HFF-Myc (cell line): ENCODE results near the gene TMEM61.

Experiments used
- DNase-seq: peaks from one replicate; pipeline ENCODE4 v3.0.0-alpha.2; 2011; ENCODE audit warnings: low read depth; ENCODE audit errors: extremely low read depth
- H3K4me3 ChIP-seq: replicated peaks from 2 replicates; pipeline ENCODE4 v1.5.1; 2011; ENCODE audit warnings: low read depth, mild to moderate bottlenecking, control low read depth, low read length
- TF ChIP-seq, protein P1 (sequence below): IDR thresholded peaks from 2 replicates; pipeline ENCODE4 v1.5.1; 2012; ENCODE audit warnings: mild to moderate bottlenecking, low read depth, low read length, control low read depth; ENCODE audit errors: missing control alignments

TMEM61 gene

DNA sequence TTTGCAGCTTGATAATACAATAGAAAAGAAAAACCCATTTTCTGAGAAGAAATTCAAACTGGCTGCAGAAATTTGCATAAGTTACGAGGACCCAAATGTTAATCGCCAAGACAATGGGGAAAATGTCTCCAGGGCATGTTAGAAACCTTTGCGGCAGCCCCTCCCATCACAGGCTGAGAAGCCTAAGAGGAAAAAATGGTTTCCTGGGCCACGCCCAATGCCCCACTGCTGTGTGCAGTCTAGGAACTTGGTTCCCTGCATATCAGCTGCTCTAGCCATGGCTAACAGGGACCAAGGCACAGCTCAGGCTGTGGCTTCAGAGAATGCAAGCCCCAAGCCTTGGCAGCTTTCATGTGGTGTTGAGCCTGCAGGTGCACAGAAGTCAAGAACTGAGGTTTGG lies 37.5 kb upstream of the TMEM61 start:
- no peak for DNase-seq
- TF ChIP-seq, protein P1, sequence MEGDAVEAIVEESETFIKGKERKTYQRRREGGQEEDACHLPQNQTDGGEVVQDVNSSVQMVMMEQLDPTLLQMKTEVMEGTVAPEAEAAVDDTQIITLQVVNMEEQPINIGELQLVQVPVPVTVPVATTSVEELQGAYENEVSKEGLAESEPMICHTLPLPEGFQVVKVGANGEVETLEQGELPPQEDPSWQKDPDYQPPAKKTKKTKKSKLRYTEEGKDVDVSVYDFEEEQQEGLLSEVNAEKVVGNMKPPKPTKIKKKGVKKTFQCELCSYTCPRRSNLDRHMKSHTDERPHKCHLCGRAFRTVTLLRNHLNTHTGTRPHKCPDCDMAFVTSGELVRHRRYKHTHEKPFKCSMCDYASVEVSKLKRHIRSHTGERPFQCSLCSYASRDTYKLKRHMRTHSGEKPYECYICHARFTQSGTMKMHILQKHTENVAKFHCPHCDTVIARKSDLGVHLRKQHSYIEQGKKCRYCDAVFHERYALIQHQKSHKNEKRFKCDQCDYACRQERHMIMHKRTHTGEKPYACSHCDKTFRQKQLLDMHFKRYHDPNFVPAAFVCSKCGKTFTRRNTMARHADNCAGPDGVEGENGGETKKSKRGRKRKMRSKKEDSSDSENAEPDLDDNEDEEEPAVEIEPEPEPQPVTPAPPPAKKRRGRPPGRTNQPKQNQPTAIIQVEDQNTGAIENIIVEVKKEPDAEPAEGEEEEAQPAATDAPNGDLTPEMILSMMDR, result no peak
- no peak overlapping the region for H3K4me3 ChIP-seq

DNA sequence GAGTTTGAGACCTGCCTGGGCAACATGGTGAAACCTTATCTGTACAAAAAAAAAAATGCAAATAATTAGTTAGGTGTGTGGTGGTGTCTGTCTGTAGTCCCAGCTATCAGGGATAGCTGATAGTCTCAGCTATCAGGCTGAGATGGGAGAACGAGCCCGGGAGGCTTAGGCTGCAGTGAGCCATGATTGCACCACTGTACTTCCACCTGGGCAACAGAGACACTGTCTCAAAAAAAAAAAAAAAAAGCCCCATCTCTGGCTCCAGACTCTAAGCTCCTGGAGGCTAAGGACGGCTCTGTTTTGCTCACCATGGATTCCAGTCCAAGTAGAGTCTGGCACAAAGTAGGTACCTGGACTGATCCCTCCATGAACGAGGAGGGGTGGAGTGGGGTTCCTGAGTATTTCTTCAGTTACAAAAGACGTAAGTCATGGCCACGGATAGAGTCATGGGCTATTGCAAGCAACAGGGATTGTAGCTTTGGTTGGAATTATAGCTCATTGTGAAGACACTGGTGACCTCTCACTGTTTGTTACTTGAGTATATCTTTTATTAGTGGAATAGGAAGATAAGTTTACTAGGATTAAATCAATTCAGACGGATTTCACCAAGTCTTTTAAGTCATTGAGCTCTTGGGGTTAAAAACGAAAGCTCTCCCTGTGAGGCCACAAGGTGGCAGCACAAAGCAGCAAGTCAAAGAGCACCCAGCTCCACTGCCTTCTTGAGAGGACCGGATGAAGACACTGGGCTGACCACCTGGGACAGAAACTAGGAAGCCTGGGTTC lies 35.6 kb upstream of the TMEM61 start:
- TF ChIP-seq, protein P1, result peak; percentile 84
- DNase-seq, result peak; percentile 45
- H3K4me3 ChIP-seq, result no peak overlapping the region

DNA sequence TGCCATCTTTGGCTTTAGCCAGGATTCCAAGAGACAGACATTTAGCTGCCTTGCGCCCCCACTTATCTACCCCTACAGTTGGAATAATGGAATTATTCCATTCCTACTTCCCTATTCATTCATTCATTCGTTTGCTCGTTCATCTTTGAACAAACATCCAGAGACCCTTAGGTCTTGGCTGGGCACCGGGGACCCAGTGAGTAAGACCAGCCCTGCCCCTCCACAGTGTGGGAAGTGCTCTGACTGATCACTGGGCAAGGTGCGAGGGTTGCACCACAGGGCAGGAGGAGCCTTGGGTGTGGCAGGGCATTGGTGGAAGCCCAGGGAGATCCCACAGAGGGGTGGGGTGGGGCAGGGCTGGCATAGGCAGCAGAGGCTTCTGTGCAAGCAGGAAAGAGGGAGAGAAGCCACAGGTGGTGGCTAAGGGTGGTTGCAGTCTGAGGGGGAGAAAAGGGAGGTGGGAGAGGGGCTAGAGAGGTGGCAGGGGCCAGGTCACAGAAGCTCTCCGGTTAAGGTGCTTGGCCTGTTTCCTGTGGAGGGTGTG lies 35.0 kb upstream of the TMEM61 start:
- TF ChIP-seq, protein P1, result no peak
- no peak for DNase-seq
- no peak overlapping the region for H3K4me3 ChIP-seq

DNA sequence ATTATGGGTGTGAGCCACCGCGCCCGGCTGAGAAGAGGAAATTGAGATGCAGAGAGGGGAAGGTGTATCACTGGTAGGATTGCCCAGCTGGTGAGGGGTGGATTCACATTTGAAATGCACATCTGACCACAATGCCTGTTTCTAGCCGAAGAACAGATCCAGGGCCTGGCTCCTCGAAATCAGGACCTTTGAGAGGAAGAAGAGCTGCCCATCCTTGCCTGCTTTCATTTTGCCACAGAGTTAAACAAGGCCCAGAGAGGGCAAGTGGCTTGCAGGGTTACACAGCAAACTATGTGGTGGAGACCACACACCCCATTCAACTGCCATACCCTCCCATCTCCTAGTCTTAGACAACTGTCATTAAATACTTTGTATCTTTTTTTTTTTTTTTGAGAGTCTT lies 32.9 kb upstream of the TMEM61 start:
- TF ChIP-seq, protein P1, result no peak
- DNase-seq, result no peak
- H3K4me3 ChIP-seq, result no peak overlapping the region

DNA sequence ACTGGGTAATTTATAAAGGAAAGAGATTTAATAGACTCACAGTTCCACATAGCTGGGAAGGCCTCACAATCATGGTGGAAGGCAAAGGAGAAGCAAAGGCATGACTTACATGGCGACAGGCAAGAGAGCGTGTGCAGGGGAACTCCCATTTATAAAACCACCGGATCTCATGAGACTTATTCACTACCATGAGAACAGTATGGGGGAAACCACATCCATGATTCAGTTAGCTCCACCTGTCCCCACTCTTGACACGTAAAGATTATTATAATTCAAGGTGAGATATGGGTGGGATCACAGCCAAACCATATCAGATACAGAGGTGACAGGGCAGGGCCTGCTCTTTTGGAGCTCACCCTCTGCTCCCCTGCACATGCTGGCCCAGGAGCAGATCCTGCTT lies 31.4 kb upstream of the TMEM61 start:
- no peak for DNase-seq
- TF ChIP-seq, protein P1, result no peak
- no peak overlapping the region for H3K4me3 ChIP-seq

DNA sequence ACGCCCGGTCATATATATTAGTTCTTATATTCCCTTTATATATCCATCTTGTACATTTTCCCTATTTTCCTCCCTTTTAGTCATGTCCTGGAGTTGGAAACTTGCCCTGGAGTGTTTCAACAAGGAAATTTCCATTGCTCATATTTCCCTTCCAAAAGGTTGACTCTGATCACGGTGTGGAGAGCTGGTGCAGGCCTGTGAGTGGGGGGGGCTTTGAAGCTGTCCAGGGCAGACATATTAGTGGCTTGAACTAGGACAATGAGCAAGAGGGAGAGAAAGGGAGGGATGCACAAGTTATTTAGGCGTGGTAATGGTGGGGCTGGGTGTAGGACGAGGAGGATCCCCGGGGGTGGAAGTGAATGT lies 30.4 kb upstream of the TMEM61 start:
- no peak overlapping the region for H3K4me3 ChIP-seq
- TF ChIP-seq, protein P1, result no peak
- DNase-seq, result no peak
